ENCODE measurements around the gene LRRC43.
A peak's percentile ranks its signal among the peaks of the same experiment; 100 is the strongest.
"Not testable (repeated sequence)": the region's sequence is repeated elsewhere in the genome, so short reads cannot be mapped to it uniquely, and the experiment has no call there.

The LRRC43 gene

GRCh38 chr12:122176473-122176872 lies 6.5 kb upstream of the LRRC43 start:
- H3K4me1 ChIP-seq (ENCODE audit: insufficient read depth, low read length); H3K27ac ChIP-seq (ENCODE audit: low read depth, low read length); H3K4me3 ChIP-seq (ENCODE audit: low read length); H3K9me3 ChIP-seq (ENCODE audit: insufficient read depth, low read depth, low read length); H3K36me3 ChIP-seq (ENCODE audit: insufficient read depth, low read length); H3K27me3 ChIP-seq (ENCODE audit: insufficient read depth, low read length); H3K9ac ChIP-seq (ENCODE audit: low read depth, low read length): not testable (repeated sequence)
- 100% methylated on average over 3 of the region's 4 CpGs for WGBS

GRCh38 chr12:122183588-122183940 lies 641 bp downstream of the LRRC43 start:
- no peak overlapping the region for H3K27ac ChIP-seq (ENCODE audit: low read depth, low read length)
- H3K4me1 ChIP-seq (ENCODE audit: insufficient read depth, low read length): no peaks in the 10 kb centered on the region
- WGBS: 79% methylated on average over 10 of the region's 10 CpGs
- no peaks in the 10 kb centered on the region for H3K36me3 ChIP-seq (ENCODE audit: insufficient read depth, low read length)
- H3K9me3 ChIP-seq (ENCODE audit: insufficient read depth, low read depth, low read length): no peaks in the 10 kb centered on the region
- no peak overlapping the region for H3K9ac ChIP-seq (ENCODE audit: low read depth, low read length)
- peak overlapping the region; percentile 52 for H3K4me3 ChIP-seq (ENCODE audit: low read length)
- H3K27me3 ChIP-seq (ENCODE audit: insufficient read depth, low read length): peaks cover 22% of the 10 kb centered on the region

GRCh38 chr12:122184517-122184916 lies 1.6 kb downstream of the LRRC43 start:
- no peak overlapping the region for H3K27ac ChIP-seq (ENCODE audit: low read depth, low read length)
- H3K9me3 ChIP-seq (ENCODE audit: insufficient read depth, low read depth, low read length): no peaks in the 10 kb centered on the region
- no peak overlapping the region for H3K4me3 ChIP-seq (ENCODE audit: low read length)
- H3K4me1 ChIP-seq (ENCODE audit: insufficient read depth, low read length): no peaks in the 10 kb centered on the region
- H3K27me3 ChIP-seq (ENCODE audit: insufficient read depth, low read length): peaks cover 22% of the 10 kb centered on the region
- H3K36me3 ChIP-seq (ENCODE audit: insufficient read depth, low read length): no peaks in the 10 kb centered on the region
- 83% methylated on average over 18 of the region's 18 CpGs for WGBS
- H3K9ac ChIP-seq (ENCODE audit: low read depth, low read length): no peak overlapping the region

- no peak overlapping the region for H3K9ac ChIP-seq (ENCODE audit: low read depth, low read length)
These were observed 2.2 kb downstream of the LRRC43 start for GRCh38 chr12:122185079-122185478.

GRCh38 chr12:122185494-122186082 lies 2.7 kb downstream of the LRRC43 start:
- H3K27ac ChIP-seq (ENCODE audit: low read depth, low read length): no peak overlapping the region
- 93% methylated on average over 10 of the region's 10 CpGs for WGBS
- no peaks in the 10 kb centered on the region for H3K4me1 ChIP-seq (ENCODE audit: insufficient read depth, low read length)
- H3K9ac ChIP-seq (ENCODE audit: low read depth, low read length): no peak overlapping the region
- no peaks in the 10 kb centered on the region for H3K9me3 ChIP-seq (ENCODE audit: insufficient read depth, low read depth, low read length)
- H3K4me3 ChIP-seq (ENCODE audit: low read length): no peak overlapping the region
- no peaks in the 10 kb centered on the region for H3K36me3 ChIP-seq (ENCODE audit: insufficient read depth, low read length)
- H3K27me3 ChIP-seq (ENCODE audit: insufficient read depth, low read length): peaks cover 22% of the 10 kb centered on the region

More at GRCh38 chr12:122185079-122185478, 2.2 kb downstream of the LRRC43 start:
- 88% methylated on average over 7 of the region's 7 CpGs for WGBS
- Histone ChIP-seq H3K36me3 (ENCODE audit: insufficient read depth, low read length) (no peaks in the 10 kb centered on the region), H3K27me3 (ENCODE audit: insufficient read depth, low read length) (peaks cover 22% of the 10 kb centered on the region), H3K27ac (ENCODE audit: low read depth, low read length) (no peak overlapping the region), H3K4me3 (ENCODE audit: low read length) (no peak overlapping the region), H3K9me3 (ENCODE audit: insufficient read depth, low read depth, low read length) (no peaks in the 10 kb centered on the region), H3K4me1 (ENCODE audit: insufficient read depth, low read length) (no peaks in the 10 kb centered on the region)

- Histone ChIP-seq H3K4me3 (ENCODE audit: low read length) (no peak overlapping the region), H3K36me3 (ENCODE audit: insufficient read depth, low read length) (no peaks in the 10 kb centered on the region), H3K27ac (ENCODE audit: low read depth, low read length) (no peak overlapping the region), H3K9ac (ENCODE audit: low read depth, low read length) (no peak overlapping the region), H3K4me1 (ENCODE audit: insufficient read depth, low read length) (no peaks in the 10 kb centered on the region), H3K9me3 (ENCODE audit: insufficient read depth, low read depth, low read length) (no peaks in the 10 kb centered on the region), H3K27me3 (ENCODE audit: insufficient read depth, low read length) (peaks cover 22% of the 10 kb centered on the region)
- 89% methylated on average over 12 of the region's 12 CpGs for WGBS
These were observed 4.5 kb downstream of the LRRC43 start for GRCh38 chr12:122187466-122187865.

- H3K27me3 ChIP-seq (ENCODE audit: insufficient read depth, low read length): no peaks in the 10 kb centered on the region
- no peaks in the 10 kb centered on the region for H3K36me3 ChIP-seq (ENCODE audit: insufficient read depth, low read length)
- no peaks in the 10 kb centered on the region for H3K4me1 ChIP-seq (ENCODE audit: insufficient read depth, low read length)
- WGBS: 93% methylated on average over 34 of the region's 34 CpGs
- no peak overlapping the region for H3K4me3 ChIP-seq (ENCODE audit: low read length)
- H3K9me3 ChIP-seq (ENCODE audit: insufficient read depth, low read depth, low read length): no peaks in the 10 kb centered on the region
- no peak overlapping the region for H3K9ac ChIP-seq (ENCODE audit: low read depth, low read length)
- H3K27ac ChIP-seq (ENCODE audit: low read depth, low read length): no peak overlapping the region
These were observed 6.9 kb downstream of the LRRC43 start for GRCh38 chr12:122189626-122190475.

GRCh38 chr12:122190842-122191668 lies 8.1 kb downstream of the LRRC43 start:
- no peaks in the 10 kb centered on the region for H3K27me3 ChIP-seq (ENCODE audit: insufficient read depth, low read length)
- H3K36me3 ChIP-seq (ENCODE audit: insufficient read depth, low read length): no peaks in the 10 kb centered on the region
- no peaks in the 10 kb centered on the region for H3K9me3 ChIP-seq (ENCODE audit: insufficient read depth, low read depth, low read length)
- 59% methylated on average over 15 of the region's 18 CpGs for WGBS
- no peaks in the 10 kb centered on the region for H3K4me1 ChIP-seq (ENCODE audit: insufficient read depth, low read length)
- no peak overlapping the region for H3K27ac ChIP-seq (ENCODE audit: low read depth, low read length)
- no peak overlapping the region for H3K4me3 ChIP-seq (ENCODE audit: low read length)
- no peak overlapping the region for H3K9ac ChIP-seq (ENCODE audit: low read depth, low read length)

GRCh38 chr12:122192441-122192840 lies 9.5 kb downstream of the LRRC43 start:
- Histone ChIP-seq H3K36me3 (ENCODE audit: insufficient read depth, low read length) (no peaks in the 10 kb centered on the region), H3K9me3 (ENCODE audit: insufficient read depth, low read depth, low read length) (no peaks in the 10 kb centered on the region), H3K4me1 (ENCODE audit: insufficient read depth, low read length) (no peaks in the 10 kb centered on the region), H3K4me3 (ENCODE audit: low read length) (no peak overlapping the region), H3K9ac (ENCODE audit: low read depth, low read length) (no peak overlapping the region), H3K27ac (ENCODE audit: low read depth, low read length) (no peak overlapping the region), H3K27me3 (ENCODE audit: insufficient read depth, low read length) (no peaks in the 10 kb centered on the region)
- WGBS: 95% methylated on average over 11 of the region's 11 CpGs

GRCh38 chr12:122194804-122195203 lies 11.9 kb downstream of the LRRC43 start:
- Histone ChIP-seq H3K4me1 (ENCODE audit: insufficient read depth, low read length) (no peaks in the 10 kb centered on the region), H3K9me3 (ENCODE audit: insufficient read depth, low read depth, low read length) (no peaks in the 10 kb centered on the region), H3K9ac (ENCODE audit: low read depth, low read length) (no peak overlapping the region), H3K4me3 (ENCODE audit: low read length) (no peak overlapping the region), H3K36me3 (ENCODE audit: insufficient read depth, low read length) (no peaks in the 10 kb centered on the region), H3K27ac (ENCODE audit: low read depth, low read length) (no peak overlapping the region), H3K27me3 (ENCODE audit: insufficient read depth, low read length) (no peaks in the 10 kb centered on the region)
- 91% methylated on average over 1 of the region's 1 CpG for WGBS

GRCh38 chr12:122195405-122195804 lies 12.5 kb downstream of the LRRC43 start:
- Histone ChIP-seq H3K4me3 (ENCODE audit: low read length) (no peak overlapping the region), H3K9me3 (ENCODE audit: insufficient read depth, low read depth, low read length) (no peaks in the 10 kb centered on the region), H3K27ac (ENCODE audit: low read depth, low read length) (no peak overlapping the region), H3K9ac (ENCODE audit: low read depth, low read length) (no peak overlapping the region), H3K36me3 (ENCODE audit: insufficient read depth, low read length) (no peaks in the 10 kb centered on the region), H3K4me1 (ENCODE audit: insufficient read depth, low read length) (no peaks in the 10 kb centered on the region), H3K27me3 (ENCODE audit: insufficient read depth, low read length) (no peaks in the 10 kb centered on the region)
- 95% methylated on average over 4 of the region's 4 CpGs for WGBS

Data from HUES64 (cell line).